B cell (primary cell): ENCODE data around the gene RIMBP2.

ENCODE experiments used
- CTCF ChIP-seq: fragments of 200-600 bp; IDR thresholded peaks from one replicate; pipeline ENCODE4 v1.8.0; 2022; ENCODE audit warnings: antibody characterized with exemption, mild to moderate bottlenecking
- EZH2 ChIP-seq: IDR thresholded peaks from 2 replicates; pipeline ENCODE4 v1.6.1; 2012; ENCODE audit warnings: borderline replicate concordance, low read depth, mild to moderate bottlenecking, moderate library complexity, low read length; ENCODE audit not compliant: insufficient read depth, poor library complexity, severe bottlenecking

DNA sequence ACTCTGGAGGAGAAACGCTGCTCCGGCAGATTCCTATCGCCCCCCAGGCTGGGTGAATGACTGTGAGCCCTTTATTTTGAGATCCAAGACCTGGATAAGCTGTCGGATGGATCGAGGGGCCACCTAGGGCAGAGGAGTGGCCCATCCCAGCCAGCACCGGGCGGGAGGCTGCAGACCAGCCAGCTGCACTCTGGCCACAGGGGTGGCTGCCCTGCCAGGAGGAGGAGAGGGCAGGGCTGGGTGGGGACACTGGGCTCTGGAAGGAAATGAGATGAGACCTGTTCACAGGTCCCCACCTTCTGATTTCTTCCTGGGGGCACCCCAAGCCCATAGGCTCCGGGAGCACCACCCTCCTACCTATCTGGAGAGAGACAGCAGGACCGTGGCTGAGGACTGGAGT, 238.4 kb downstream of the RIMBP2 start:
- TF ChIP-seq CTCF: no peak
- no peak for TF ChIP-seq EZH2
